HG03196 (cell line): ENCODE results near the gene BAHCC1.

Source experiments
- ATAC-seq: cut with Tn5 transposase; IDR thresholded peaks from one replicate; pipeline ENCODE4 v1.9.1; 2021; ENCODE audit not compliant: unreplicated experiment

Gene BAHCC1

GRCh38 chr17:81457401-81457800 is 62.1 kb downstream of the BAHCC1 start:
- ATAC-seq: no peak

DNA sequence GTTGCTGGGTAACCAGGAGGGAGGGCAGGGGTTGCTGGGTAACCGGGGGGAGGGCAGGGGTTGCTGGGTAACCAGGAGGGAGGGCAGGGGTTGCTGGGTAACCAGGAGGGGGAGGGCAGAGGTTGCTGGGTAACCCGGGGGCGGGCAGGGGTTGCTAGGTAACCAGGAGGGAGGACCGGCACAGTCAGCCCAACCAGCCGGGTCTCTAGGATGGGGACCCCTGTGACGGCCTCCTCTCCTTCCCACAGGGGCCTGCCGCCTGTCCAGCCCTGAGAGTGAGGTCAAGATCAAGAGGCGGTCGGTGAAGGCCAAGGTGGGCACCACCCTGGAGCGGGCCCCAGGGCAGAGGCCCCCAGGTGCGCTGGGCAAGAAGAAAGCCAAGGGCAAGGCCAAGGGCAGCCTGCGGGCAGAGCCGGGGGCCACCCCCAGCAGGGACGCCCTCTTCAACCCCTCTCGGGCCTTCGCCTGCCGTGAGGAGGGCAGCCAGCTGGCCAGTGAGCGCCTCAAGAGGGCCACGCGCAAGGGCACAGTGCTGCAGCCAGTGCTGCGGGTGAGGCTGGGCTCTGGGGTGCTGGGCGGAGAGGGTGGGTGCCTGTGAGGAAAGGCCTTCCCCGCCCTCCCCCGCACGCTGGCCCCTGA is 62.8 kb downstream of the BAHCC1 start:
- no peak for ATAC-seq

GRCh38 chr17:81458628-81459027 is 63.4 kb downstream of the BAHCC1 start:
- ATAC-seq: no peak

DNA sequence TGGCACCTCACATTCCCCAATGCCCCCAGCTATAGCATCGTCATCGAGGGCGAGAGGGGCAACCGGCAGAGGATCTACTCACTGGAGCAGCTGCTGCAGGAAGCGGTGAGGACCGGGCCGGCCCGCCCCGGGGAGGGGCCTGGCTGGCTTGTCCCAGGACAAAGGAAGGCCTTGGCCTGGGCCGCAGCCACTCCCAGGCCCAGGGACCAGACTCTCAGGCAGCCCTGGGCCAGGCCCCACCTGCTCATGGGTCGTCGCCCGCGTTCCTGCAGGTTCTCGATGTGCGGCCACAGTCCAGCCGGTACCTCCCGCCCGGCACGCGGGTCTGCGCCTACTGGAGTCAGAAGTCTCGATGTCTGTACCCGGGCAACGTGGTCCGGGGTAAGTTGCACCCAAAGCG is 64.0 kb downstream of the BAHCC1 start:
- ATAC-seq: no peak

GRCh38 chr17:81459864-81460263 is 64.6 kb downstream of the BAHCC1 start:
- ATAC-seq: no peak

DNA sequence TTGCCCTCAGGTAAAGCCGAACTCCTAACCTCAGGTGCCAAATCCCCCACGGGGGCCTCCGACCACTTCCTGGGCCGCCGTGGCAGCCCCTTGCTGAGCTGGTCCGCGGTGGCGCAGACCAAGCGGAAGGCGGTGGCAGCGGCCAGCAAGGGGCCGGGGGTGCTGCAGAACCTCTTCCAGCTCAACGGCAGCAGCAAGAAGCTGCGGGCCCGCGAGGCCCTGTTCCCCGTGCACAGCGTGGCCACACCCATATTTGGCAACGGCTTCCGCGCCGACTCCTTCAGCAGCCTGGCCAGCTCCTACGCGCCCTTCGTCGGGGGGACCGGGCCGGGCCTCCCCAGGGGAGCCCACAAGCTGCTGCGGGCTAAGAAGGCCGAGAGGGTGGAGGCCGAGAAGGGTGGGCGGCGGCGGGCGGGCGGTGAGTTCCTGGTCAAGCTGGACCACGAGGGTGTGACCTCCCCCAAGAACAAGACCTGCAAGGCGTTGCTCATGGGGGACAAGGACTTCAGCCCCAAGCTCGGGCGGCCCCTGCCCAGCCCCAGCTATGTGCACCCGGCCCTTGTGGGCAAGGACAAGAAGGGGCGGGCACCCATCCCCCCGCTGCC is 65.7 kb downstream of the BAHCC1 start:
- no peak for ATAC-seq

GRCh38 chr17:81461607-81462500 is 66.6 kb downstream of the BAHCC1 start:
- no peak for ATAC-seq

DNA sequence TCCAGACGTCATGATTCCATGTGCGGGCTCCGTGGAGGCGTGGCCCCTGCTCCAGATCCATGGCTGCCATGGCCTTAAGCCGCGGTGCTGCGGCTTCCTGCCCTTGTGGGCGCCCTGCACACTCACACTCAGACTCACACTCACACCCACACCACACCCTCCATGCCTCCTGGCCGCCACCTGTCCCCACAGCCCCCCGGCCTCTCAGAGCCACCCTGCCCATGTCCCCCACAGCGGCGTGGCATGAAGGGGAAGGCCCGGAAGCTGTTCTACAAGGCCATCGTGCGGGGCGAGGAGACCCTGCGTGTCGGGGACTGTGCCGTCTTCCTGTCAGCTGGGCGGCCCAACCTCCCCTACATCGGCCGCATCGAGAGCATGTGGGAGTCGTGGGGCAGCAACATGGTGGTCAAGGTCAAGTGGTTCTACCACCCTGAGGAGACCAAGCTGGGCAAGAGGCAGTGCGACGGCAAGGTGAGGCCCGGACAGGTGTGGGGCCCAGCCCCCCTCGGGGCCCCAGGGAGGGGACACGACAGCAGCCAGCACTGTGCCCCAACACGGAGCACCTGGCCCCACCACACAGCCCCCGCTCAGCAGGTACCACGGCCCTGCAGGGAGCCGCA is 67.4 kb downstream of the BAHCC1 start:
- no peak for ATAC-seq

DNA sequence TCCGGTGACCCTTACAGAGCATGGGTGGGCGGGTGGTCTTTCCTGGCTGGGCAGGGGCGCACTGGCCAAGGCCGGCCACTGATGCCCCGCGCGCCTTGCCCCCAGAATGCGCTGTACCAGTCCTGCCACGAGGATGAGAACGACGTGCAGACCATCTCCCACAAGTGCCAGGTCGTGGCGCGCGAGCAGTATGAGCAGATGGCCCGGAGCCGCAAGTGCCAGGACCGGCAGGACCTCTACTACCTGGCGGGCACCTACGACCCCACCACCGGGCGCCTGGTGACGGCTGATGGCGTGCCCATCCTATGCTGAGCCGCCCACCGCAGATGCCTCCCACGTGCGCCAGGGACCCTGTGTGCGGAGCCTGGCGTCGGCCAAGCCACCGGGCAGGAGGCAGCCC is 68.2 kb downstream of the BAHCC1 start:
- ATAC-seq: no peak

GRCh38 chr17:81464586-81464985 is 69.3 kb downstream of the BAHCC1 start:
- ATAC-seq: no peak

- no peak for ATAC-seq
Observed at GRCh38 chr17:81465910-81466309, 70.7 kb downstream of the BAHCC1 start.

GRCh38 chr17:81466564-81467472 is 71.6 kb downstream of the BAHCC1 start:
- no peak for ATAC-seq

DNA sequence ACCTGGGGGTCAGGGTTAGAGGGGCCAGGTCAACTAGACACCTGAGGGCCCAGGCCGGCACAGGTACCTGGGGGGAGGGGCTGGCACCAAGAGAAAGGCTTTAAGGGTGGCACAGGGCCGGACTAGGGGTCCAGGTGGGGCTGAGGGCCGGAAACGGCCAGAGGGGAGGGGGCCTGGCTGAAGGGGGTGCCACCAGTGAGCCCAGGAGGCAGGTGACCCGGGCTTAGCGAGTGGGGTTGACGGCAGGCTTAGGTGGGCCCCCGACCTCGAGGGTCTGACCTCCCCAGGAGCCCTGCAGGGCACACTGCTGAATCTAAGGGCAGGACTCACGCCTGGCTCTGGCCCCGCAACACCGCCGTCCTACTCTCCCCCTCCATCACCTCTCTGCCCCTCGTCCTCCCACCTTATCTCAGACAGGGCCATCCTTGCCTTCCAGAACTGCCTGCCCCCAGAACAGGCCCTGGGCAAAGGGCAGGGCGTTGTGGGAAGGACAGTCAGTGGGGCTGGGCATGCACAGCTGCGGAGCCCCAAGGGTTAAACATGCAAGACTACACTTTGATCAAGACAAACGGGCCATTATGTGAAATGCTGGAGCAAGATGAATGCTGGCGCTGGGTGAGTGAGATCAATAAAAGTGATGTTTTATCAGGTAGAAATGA is 73.0 kb downstream of the BAHCC1 start:
- no peak for ATAC-seq

GRCh38 chr17:81468770-81469121 is 73.5 kb downstream of the BAHCC1 start:
- no peak for ATAC-seq

DNA sequence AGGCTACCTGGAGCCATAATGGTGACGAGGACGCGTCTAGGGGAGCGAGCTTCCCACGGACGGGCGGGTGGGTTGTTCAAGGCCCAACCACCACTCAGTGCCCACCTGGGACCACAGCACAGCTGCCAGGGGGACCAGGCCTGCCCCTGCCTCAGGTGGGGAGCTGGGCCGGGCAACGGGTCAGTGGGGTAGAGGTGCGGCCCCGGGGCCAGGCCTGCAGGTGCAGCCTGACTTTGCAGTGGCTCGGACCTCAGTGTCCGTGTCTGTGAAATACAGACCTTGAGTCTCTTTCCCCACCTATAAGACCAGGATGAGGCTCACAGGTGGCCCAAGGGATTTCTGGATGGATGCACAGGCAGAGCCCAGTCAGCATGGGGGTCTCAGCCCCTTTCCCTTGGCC is 74.0 kb downstream of the BAHCC1 start:
- no peak for ATAC-seq

- ATAC-seq: no peak
Observed at GRCh38 chr17:81470270-81470943, 75.2 kb downstream of the BAHCC1 start.

- no peak for ATAC-seq
Observed at GRCh38 chr17:81470944-81471817, 75.9 kb downstream of the BAHCC1 start.

- ATAC-seq: no peak
Observed at GRCh38 chr17:81471818-81472456, 76.7 kb downstream of the BAHCC1 start.
